Activated gamma-delta T cell treated with Interleukin-2 at 50 U/mL for 16 hours (primary cell): ENCODE results near the gene DLGAP4.

Source experiments
- DNase-seq: peaks from one replicate; pipeline ENCODE4 v3.0.0-alpha.2; 2020

DLGAP4 gene

DNA sequence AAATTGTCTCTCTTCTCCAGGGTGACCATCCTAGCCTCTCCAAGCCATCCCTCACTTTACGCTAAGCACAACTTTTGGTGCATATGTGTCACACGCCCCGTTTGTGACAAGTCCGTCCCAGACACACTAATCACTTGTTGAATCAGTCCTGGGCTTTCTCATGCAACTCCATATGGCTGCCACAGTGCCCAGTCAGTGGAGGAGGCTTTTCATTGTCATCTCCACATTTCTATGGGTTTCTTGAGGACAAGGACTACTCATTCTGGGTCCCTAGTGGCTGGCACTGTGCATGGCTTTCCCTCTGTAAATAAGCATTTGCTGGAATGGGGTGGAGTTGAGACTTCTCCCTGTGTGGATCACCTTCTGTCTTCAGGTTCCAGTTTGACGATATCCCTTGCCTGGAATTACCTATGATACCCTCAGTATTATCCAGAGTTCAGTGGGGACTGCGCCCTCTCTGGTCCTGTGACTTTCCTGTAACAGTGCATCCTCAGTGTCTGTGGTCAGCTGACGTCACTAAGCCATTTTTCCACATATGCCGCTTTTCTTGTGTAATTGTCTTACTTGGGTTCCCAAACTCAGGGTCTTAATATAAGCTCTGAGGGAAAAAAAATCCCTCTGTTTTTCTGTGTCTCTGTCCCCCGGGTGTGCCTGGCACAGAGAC, 175.4 kb downstream of the DLGAP4 start:
- DNase-seq, result no peak

DNA sequence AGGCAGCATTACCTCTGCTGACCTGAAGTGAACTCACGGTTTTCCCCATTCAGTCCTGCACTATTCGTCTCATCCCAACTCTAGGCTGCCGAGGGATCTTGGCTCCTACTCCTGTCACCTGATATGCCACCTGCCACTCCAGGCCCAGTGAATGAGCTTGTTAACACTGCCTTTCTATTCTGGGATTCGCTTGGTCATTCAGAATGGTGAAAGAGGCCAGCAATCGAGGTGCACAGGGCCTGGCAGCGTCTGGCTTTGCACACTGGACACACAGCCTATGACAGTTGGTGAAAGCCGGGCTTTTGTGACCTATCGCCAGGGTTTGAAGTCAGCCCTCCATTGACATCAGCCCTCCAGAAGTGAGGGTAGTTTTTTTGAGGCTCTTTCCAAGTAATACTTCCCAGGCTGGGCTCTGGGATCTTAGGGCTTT, 175.9 kb downstream of the DLGAP4 start:
- DNase-seq, result no peak

GRCh38 chr20:36483209-36483918, 177.2 kb downstream of the DLGAP4 start:
- no peak for DNase-seq

- no peak for DNase-seq
These were observed 178.0 kb downstream of the DLGAP4 start for GRCh38 chr20:36483919-36484808.

- no peak for DNase-seq
These were observed 179.1 kb downstream of the DLGAP4 start for GRCh38 chr20:36485286-36485685.

DNA sequence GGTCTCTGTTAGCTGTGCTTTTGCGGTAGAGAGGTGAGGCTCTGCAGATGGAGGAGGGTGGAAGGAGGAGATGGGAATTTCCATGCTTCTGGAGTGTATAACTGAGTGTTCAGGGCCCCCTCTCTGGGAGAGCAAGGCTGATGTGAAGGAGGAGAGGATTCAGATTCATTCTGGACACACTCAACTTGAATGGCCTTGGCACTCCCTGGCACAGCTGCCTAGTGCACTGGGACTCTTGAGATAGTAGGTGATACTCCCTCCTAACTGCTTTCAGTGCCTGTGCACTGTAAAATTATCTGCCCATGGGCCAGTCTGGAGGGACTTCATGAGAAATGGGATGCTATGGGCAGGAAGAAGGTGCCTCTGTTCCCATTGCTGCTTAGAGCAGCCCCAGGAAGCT, 180.9 kb downstream of the DLGAP4 start:
- DNase-seq, result no peak

GRCh38 chr20:36490191-36490590, 184.1 kb downstream of the DLGAP4 start:
- DNase-seq, result no peak

- peak; percentile 66 for DNase-seq
These were observed 185.9 kb downstream of the DLGAP4 start for GRCh38 chr20:36491901-36492617.

- DNase-seq, result no peak
These were observed 187.1 kb downstream of the DLGAP4 start for GRCh38 chr20:36493051-36493800.

DNA sequence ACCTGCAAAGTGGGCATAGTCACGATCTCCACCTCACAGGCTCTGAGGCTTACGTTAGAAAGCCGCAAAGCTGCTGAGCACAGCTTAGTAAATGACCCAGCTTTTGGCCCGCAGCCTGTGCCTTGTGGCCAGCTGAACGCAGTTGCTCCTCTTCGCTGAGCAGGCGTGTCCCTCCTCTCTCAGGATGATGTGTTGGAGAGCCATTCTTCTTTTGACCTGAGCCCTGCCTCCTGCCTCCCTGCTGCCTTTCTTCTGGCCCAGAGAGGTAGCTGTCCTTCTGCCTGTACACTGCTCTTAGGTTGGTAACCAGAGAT, 187.6 kb downstream of the DLGAP4 start:
- DNase-seq, result no peak

- DNase-seq, result no peak
These were observed 190.8 kb downstream of the DLGAP4 start for GRCh38 chr20:36496707-36497669.

DNA sequence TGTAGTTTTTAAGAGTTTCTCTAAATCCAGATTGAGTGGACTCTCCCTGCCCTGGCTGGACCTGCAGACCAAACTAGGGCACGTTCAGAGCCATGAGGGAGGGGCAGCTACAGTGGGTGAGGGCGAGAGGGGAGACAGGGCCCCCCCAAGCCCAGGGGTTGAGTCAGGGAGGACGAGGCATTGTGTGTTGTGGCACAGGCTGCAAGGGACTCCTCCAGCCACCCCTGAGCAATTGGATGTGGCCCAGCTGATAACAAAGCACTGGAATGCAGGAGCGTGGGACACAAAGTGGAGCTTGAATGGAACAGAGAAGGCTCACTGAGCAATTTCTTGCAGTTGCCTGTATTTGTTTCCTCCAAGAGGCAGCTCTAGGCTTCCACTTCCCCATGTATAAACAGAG, 191.7 kb downstream of the DLGAP4 start:
- no peak for DNase-seq

GRCh38 chr20:36498386-36499179, 192.4 kb downstream of the DLGAP4 start:
- DNase-seq, result no peak

- no peak for DNase-seq
These were observed 193.1 kb downstream of the DLGAP4 start for GRCh38 chr20:36499211-36499610.

GRCh38 chr20:36499723-36500501, 193.8 kb downstream of the DLGAP4 start:
- DNase-seq, result no peak

- DNase-seq, result no peak
These were observed 195.3 kb downstream of the DLGAP4 start for GRCh38 chr20:36501367-36502006.

GRCh38 chr20:36504295-36504694, 198.2 kb downstream of the DLGAP4 start:
- no peak for DNase-seq

GRCh38 chr20:36506253-36506652, 200.1 kb downstream of the DLGAP4 start:
- no peak for DNase-seq

GRCh38 chr20:36507746-36508145, 201.6 kb downstream of the DLGAP4 start:
- no peak for DNase-seq
